ENCODE results near the gene MUSTN1. TPM values are rescaled to one million over a fixed set of nuclear protein-coding genes. Genes with fewer than 3 reads are reported as not detected.

MUSTN1 gene
- total and polyA plus RNA-seq, 2 donors (not counting 1 experiment from before 2014, with no cell fraction given) = 0.79 to 11.2 TPM

GRCh38 chr3:52829482-52829881 lies 5.3 kb downstream of the MUSTN1 start:
- Histone ChIP-seq H3K27me3 (replicated peaks in 1 of 4; ENCODE audit: control extremely low read depth in 1 of 4, control insufficient read depth in 3 of 4, insufficient read depth in 4 of 4, low read length in 3 of 4) (no peaks in the 10 kb centered on the region), H3K9ac (ENCODE audit: low read length) (no peak overlapping the region), H3K79me2 (ENCODE audit: control insufficient read depth, insufficient read depth, low read length) (no peaks in the 10 kb centered on the region), H2AFZ (ENCODE audit: insufficient read depth, low read depth, low read length, poor library complexity, severe bottlenecking) (no peak overlapping the region), H3K4me2 (replicated peaks; ENCODE audit: low read depth, low read length, poor library complexity, severe bottlenecking) (no peak overlapping the region), H3K4me3 (ENCODE audit: control extremely low read depth in 1 of 5, extremely low read depth in 1 of 5, insufficient read depth in 1 of 5, low read depth in 2 of 5, low read length in 4 of 5) (no peak overlapping the region), H3K27ac (ENCODE audit: low read length in 2 of 2) (no peak overlapping the region), H4K20me1 (ENCODE audit: control insufficient read depth, insufficient read depth, low read length, poor library complexity, severe bottlenecking) (no peaks in the 10 kb centered on the region), H3K4me1 (ENCODE audit: control insufficient read depth in 2 of 2, insufficient read depth in 2 of 2, low read length in 2 of 2) (no peaks in the 10 kb centered on the region), H3K36me3 (replicated peaks in 1 of 2; ENCODE audit: control extremely low read depth in 1 of 2, control insufficient read depth in 1 of 2, extremely low read depth in 1 of 2, insufficient read depth in 2 of 2, low read length in 1 of 2) (peaks cover 0 to 2% of the 10 kb centered on the region in 2 experiments), H3K9me3 (ENCODE audit: control extremely low read depth in 1 of 3, control insufficient read depth in 2 of 3, insufficient read depth in 1 of 3, low read length in 2 of 3) (no peaks in the 10 kb centered on the region)
- intact Hi-C loops (cut with micrococcal nuclease) = no loop called here
- CTCF ChIA-PET = no interaction called here
- Mint-ChIP-seq H3K9me3 (ENCODE audit: insufficient read depth) (no peaks in the 10 kb centered on the region), H3K27me3 (no peaks in the 10 kb centered on the region), H3K4me1 (no peaks in the 10 kb centered on the region), H3K27ac (no peak overlapping the region), H3K4me3 (no peak overlapping the region)
- TF ChIP-seq CTCF (IDR thresholded peaks at IDR 0.05) (no peak), EZH2 (IDR thresholded peaks at IDR 0.05; ENCODE audit: borderline replicate concordance, insufficient read depth, low read depth, low read length, poor library complexity, severe bottlenecking) (no peak)
- DNase-seq = no peak
- no peak for ATAC-seq (ENCODE audit: low read depth)
- POLR2A ChIA-PET = no interaction called here
- 93% methylated on average over 3 of the region's 3 CpGs for WGBS (ENCODE audit: insufficient coverage)

GRCh38 chr3:52827866-52828376 lies 6.9 kb downstream of the MUSTN1 start:
- no peak overlapping the region for H3K4me3 ChIP-seq (ENCODE audit: control extremely low read depth in 1 of 5, extremely low read depth in 1 of 5, insufficient read depth in 1 of 5, low read depth in 2 of 5, low read length in 4 of 5)
- ChIA-PET POLR2A (no interaction called here), CTCF (no interaction called here)
- no peak overlapping the region for H3K4me3 Mint-ChIP-seq
- no peaks in the 10 kb centered on the region for H3K9me3 Mint-ChIP-seq (ENCODE audit: insufficient read depth)
- H3K27ac ChIP-seq (ENCODE audit: low read length in 2 of 2) = no peak overlapping the region
- no peaks in the 10 kb centered on the region for H4K20me1 ChIP-seq (ENCODE audit: control insufficient read depth, insufficient read depth, low read length, poor library complexity, severe bottlenecking)
- no peak for TF ChIP-seq CTCF (IDR thresholded peaks at IDR 0.05)
- TF ChIP-seq EZH2 (IDR thresholded peaks at IDR 0.05; ENCODE audit: borderline replicate concordance, insufficient read depth, low read depth, low read length, poor library complexity, severe bottlenecking) = no peak
- DNase-seq (no peak), ATAC-seq (ENCODE audit: low read depth) (no peak)
- H3K4me2 ChIP-seq (replicated peaks; ENCODE audit: low read depth, low read length, poor library complexity, severe bottlenecking) = no peak overlapping the region
- no peaks in the 10 kb centered on the region for H3K4me1 ChIP-seq (ENCODE audit: control insufficient read depth in 2 of 2, insufficient read depth in 2 of 2, low read length in 2 of 2)
- 87% methylated on average over 6 of the region's 10 CpGs for WGBS (ENCODE audit: insufficient coverage)
- H2AFZ ChIP-seq (ENCODE audit: insufficient read depth, low read depth, low read length, poor library complexity, severe bottlenecking) = no peak overlapping the region
- no peaks in the 10 kb centered on the region for H3K27me3 Mint-ChIP-seq
- H3K4me1 Mint-ChIP-seq = no peaks in the 10 kb centered on the region
- peaks cover 0 to 2% of the 10 kb centered on the region in 2 experiments for H3K36me3 ChIP-seq (replicated peaks in 1 of 2; ENCODE audit: control extremely low read depth in 1 of 2, control insufficient read depth in 1 of 2, extremely low read depth in 1 of 2, insufficient read depth in 2 of 2, low read length in 1 of 2)
- H3K27ac Mint-ChIP-seq = no peak overlapping the region
- intact Hi-C loops (cut with micrococcal nuclease) = no loop called here
- H3K9ac ChIP-seq (ENCODE audit: low read length) = no peak overlapping the region
- no peaks in the 10 kb centered on the region for H3K9me3 ChIP-seq (ENCODE audit: control extremely low read depth in 1 of 3, control insufficient read depth in 2 of 3, insufficient read depth in 1 of 3, low read length in 2 of 3)
- no peaks in the 10 kb centered on the region for H3K79me2 ChIP-seq (ENCODE audit: control insufficient read depth, insufficient read depth, low read length)
- H3K27me3 ChIP-seq (replicated peaks in 1 of 4; ENCODE audit: control extremely low read depth in 1 of 4, control insufficient read depth in 3 of 4, insufficient read depth in 4 of 4, low read length in 3 of 4) = no peaks in the 10 kb centered on the region
